GM19099 (cell line): ENCODE data around the gene PLCB1.

Experiments
- POLR2A ChIP-seq: IDR thresholded peaks from 3 replicates; pipeline ENCODE4 v1.6.1; 2011; ENCODE audit warnings: low read depth; ENCODE audit not compliant: insufficient read length; ENCODE audit errors: extremely low read depth

PLCB1 gene

DNA sequence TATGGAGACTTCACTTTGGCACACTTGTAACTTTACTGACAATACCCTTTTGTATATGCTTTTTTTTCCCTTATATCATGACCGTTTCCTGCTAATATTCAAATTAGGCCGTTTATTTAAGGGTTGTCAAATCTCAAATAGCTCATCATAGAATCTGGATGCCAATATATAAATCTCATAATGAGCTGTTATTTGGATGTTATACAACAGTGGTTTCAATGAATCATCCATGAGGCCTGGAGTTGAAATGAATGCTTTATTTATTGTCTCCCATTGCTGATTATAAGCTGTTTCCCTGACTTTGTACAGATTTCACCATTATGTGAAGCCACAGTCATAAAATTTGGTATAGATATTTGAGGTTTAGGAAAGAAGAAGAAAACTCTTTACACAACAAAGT lies 256.1 kb downstream of the PLCB1 start:
- TF ChIP-seq POLR2A: no peak

DNA sequence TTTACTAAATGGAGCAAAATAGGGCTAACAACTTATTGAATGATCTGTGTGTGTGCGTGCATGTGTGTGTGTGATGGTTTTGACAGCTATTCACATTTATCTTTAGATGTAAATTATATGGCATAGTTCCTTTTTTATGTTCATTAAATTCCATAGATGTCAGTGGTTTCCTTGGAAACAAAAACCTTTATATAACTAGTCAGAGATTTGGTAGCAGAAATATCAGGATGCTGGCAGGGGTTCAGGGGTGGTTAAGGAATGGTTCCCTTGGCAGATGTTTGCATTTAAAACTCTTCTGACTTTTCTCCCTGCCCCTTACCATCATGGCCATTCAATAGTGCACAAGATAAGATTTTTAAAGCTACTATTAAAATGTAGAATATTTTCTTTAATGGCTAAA lies 256.6 kb downstream of the PLCB1 start:
- TF ChIP-seq POLR2A: no peak

DNA sequence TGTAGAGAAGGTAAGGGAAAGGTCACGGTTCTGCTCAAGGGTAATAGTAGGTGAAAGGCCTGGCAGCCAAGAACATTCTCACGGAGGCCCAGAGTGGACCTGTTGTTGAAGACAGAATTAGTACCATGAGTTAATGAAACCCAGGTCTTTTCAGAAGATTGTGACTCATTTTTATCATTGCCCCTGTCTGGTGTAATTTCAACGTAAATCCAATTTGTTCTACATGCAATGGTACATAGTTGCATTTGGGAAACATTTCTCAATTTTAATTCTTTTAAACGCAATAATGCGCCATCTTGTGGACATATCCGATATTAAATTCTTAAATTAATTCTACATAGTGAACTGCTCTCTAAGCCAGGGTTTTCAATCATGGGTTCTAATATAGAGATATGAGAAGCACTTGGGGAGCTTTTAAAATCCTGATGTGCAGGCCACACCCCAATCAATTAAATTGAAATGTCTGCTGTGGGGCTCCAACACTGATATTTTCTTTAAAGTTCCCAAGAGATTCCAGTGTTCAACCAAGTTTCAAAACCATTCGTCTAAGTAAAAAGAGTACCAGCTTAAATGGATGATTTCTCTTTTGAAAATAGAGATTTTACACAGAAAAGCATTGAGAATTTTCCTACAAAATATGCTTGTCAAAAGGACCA lies 257.4 kb downstream of the PLCB1 start:
- TF ChIP-seq POLR2A: no peak

DNA sequence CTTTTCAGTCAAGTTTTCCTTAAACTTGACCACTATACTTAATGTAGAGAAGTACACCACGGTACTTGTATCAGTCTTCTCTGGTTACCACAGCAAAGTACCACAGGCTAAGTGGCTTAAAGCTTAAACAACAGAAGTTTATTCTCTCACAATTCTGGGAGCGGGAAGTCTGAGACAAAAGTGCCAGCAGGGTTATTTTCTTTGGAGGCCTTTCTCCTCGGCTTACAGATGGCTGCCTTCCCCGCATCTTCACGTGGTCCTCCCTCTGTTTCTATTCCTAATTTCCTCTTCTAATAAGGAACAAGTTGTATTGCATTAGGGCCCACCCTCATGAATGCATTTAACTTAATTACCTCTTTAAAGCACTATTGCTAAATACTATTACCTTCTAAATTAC lies 258.0 kb downstream of the PLCB1 start:
- no peak for TF ChIP-seq POLR2A

DNA sequence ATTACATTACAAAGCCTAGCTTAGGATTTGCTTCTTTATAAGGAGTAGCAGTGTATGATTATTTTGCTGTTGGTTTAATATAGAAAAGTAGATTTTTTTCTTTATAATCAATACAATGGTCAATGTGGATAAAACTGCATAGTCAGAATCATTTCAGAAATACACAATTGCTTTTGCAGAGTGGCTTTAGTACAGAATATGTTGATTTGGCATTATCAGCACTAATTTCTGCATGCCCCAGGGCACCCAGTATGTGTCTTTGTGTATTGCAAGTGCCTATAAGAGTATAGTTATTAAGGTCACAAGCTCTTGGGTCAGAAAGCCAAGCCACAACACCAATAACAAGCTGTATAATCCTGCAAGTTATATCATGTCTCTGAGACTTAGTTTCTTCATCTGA lies 258.4 kb downstream of the PLCB1 start:
- TF ChIP-seq POLR2A: no peak

DNA sequence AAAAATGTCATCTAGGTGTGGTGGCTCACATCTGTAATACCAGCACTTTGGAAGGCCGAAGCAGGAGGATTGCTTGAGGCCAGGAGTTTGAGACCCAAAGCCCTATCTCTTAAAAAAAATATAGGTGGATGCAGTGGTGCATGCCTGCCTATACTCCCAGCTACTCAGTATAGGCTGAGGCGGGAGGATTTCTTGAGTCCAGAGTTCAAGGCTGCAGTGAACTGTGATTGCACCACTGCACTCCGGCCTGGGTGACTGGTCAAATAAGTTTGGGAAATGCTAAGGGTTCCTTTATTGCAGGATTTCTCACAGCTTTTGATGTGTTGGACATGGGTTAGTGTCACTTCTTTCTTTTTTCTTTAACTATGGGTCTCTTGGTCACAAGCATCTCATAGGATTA lies 261.3 kb downstream of the PLCB1 start:
- TF ChIP-seq POLR2A: no peak

DNA sequence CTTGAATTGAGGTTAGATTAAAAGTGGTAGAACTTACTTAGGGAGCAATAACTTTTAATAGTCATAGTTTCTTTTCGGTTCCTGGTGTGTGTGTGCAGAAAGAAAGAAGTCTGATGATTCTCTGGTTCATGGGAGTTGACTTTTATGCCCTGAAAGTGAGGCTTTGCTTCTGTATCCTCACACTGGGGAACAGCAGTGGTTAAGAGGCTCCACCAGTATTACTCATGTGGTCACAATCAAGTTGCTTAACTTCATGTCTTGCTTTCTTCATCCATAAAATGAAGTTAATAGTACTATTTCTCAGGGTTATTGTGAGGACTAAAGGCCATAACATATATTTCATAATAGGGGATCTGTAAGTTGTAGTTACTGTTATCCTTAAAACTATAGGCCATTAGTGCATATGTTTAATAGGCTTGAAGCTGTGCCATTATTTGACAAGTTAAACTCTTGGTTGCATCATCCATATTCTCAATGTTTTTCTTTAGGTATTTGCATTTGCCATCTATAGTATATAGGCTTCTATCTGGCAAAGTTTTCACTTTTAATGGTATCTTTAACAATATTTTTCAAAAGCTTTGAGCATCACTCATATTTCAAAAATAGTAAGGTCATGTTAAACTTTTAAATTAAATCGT lies 262.4 kb downstream of the PLCB1 start:
- no peak for TF ChIP-seq POLR2A

DNA sequence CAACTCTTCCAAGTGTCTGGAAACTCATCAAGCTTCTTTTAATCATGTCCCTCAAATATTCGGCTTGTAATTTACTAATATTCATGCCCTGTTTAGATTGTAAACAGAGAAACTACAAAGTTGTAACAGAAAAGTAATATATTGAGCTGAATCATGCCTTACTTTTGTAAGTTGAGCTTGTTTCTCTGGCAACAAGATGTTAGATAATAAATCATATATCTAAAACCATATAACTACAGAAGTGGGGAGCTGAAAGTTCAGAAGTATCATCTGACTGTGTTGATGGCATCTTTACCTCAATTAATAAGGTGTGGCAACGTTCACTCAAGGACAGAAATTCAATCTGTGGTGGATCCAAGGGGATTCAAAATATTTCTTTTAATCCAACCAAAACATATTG lies 263.9 kb downstream of the PLCB1 start:
- TF ChIP-seq POLR2A: no peak

DNA sequence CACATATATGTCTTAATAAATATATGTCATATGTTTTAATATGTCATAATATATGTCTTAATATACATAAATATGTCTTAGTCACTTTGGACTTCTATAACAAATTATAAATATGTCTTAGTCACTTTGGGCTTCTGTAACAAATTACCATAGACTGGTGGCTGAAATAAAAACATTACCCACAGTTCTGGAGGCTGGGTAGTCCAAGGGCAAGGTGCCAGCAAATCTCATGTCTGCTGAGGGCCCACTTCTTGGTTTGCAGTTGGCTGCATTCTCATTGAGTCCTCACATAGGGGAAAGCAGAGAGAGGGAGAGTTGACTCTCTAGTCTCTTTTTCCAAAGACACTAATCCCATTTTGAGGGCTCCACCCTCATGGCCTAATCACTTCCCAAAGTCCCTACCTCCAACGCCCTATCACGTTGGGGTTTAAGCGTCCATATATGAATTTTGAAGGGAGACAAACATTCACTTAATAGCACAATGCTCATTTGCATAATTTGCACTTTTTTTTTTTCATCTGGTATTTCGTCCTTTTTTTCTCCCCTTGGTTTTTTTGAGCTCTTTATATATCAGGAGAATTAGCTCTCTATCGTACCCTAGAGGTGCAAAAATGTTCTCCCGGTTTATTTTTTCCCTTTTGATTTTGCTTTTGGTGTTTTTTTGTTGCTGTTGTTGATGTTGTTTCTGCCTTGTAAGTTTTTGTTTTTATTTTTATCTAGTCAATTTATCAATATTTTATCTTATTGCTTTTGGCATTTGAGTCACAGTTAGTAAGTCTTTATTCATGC lies 266.4 kb downstream of the PLCB1 start:
- no peak for TF ChIP-seq POLR2A

DNA sequence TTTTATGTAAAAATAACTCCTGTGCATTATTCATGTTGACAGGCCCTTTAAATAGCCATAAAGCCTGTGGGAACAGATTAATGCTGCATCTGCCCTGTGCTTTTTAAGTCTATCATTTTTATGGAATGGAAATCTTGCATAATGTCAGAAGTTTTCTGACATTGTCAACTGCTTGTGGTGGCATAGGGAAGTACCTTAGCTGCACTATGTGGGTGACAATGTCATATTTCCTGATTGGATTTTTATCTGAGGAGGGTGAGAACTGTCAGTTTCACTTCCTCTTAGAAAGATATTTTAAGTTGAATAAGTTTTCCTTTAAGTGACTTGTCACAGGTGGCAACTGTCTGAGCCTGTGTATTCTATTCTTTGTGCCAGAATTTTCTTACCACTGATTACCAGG lies 267.9 kb downstream of the PLCB1 start:
- TF ChIP-seq POLR2A: no peak

DNA sequence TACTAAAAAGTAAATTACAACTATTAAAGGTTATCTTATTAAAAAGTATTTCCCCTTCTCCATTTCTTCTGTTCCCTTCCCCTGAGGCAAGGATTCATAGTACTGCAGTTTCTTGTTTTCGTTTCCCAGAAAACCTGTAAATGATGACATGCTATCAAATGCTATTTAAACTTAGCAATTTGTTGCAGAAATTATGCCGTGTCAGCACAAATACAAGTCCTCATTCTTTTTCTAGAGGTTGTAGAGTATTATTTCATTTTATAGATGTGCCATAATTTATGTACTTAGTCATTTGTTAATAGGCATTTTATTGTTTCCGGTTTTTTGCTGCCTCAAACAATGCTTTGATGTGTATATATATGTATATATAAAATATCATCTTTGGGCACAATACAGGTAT lies 268.4 kb downstream of the PLCB1 start:
- no peak for TF ChIP-seq POLR2A

DNA sequence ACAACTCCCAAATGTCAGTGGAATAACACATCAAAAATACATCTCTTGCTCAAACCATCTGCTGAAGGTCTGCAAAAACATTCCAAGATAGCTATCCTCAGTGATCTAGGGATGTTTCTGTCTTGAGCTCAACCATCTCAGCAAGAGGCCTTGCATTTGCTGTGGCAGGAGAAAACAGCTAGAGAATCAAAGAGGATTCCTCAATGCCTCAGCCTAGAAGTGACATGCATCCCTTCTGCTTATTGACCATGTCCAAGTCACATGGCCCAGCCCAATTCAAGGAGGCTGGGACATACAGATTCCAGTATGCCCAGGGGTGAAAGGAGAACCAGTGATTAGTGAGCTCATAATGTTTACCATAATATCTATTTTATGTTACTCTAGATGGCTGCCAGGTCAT lies 269.5 kb downstream of the PLCB1 start:
- no peak for TF ChIP-seq POLR2A

DNA sequence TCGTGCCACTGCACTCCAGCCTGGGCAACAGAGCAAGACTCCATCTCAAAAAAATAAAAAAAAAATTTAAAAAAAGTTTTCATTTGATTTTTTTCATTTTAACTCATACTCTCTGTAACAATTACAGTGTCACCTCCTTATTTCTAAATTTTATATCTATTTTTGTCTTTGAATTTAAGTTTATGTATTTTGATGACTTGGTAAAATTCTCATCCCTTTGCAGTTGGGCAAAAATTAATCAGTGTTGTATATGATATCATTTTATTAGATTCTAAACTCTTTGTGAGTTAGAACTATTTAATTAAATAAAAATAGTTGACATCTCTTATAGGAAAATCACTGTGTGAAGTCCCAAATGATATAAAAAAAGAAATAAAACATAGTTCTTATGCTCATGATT lies 270.7 kb downstream of the PLCB1 start:
- TF ChIP-seq POLR2A: no peak

DNA sequence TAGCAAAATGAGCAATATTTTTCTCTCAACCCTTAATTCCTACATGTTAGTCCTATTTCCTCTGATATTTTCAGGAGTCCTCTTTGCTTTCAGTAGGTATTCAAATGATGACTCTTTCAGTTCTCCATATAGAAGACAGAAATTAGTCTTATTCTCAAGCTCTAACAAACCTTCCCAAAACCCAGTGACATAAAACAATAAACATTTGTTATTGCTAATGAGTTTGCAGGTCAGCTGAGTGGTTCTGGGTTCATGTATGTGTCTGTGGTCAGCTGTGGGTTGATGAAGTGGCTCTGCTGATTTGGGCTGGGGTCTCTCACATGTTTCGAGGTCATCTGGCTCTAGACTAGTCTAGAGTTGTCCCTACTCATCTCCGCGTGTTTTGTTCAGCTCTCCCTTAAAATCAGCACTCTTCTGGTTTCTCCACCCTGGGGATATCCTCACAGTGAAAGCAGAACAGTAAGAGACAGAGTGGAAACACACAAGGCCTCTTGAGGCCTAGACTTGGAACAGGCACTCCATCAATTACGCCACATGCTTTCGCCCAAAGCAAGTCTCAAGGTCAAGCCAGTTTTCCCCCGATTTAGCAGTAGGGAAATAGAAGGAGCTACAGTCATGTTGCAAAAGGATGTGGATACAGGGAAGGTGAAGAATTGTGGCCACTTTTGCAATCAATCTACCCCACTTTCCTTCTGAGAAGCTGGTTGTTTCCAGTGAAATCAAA lies 273.0 kb downstream of the PLCB1 start:
- no peak for TF ChIP-seq POLR2A

DNA sequence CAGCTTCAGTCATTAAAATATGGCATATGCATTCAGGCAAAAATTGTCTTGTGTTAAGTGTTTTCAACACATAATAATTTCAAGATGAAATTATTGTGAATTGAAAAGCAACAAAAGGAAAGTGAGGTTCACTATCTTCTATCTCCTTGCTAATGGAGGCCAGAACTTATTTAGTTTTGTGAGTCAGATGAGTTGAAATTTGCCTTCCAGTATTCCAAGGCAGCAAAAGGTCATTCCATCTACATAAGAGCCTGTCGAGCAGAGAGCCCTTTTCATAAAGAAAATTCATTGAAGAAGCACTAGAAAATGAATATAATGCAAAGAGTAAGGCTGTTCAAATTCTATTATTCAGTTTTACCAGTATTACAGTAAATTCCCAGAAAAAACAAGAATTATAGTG lies 274.3 kb downstream of the PLCB1 start:
- no peak for TF ChIP-seq POLR2A
